Hepatocyte (in vitro differentiated cells): Measurements from ENCODE around the gene MPST.

Experiments used
- EZH2 ChIP-seq: fragments of 200-600 bp; sonication (generic); IDR thresholded peaks from 2 replicates; pipeline ENCODE4 v1.6.1; 2016; ENCODE audit warnings: antibody characterized with exemption, mild to moderate bottlenecking, borderline replicate concordance
- EZH2phosphoT487 ChIP-seq: fragments of 200-600 bp; sonication (generic); IDR thresholded peaks from one replicate; pipeline ENCODE4 v1.6.1; 2018; ENCODE audit warnings: antibody characterized with exemption, mild to moderate bottlenecking, low read depth, moderate library complexity; ENCODE audit not compliant: unreplicated experiment, severe bottlenecking
- TF ChIP-seq, protein P1 (sequence below): fragments of 200-600 bp; sonication (generic); IDR thresholded peaks from 2 replicates; pipeline ENCODE4 v1.5.1; 2016; ENCODE audit warnings: antibody characterized with exemption, mild to moderate bottlenecking; ENCODE audit not compliant: poor library complexity

- TF ChIP-seq, protein P1, sequence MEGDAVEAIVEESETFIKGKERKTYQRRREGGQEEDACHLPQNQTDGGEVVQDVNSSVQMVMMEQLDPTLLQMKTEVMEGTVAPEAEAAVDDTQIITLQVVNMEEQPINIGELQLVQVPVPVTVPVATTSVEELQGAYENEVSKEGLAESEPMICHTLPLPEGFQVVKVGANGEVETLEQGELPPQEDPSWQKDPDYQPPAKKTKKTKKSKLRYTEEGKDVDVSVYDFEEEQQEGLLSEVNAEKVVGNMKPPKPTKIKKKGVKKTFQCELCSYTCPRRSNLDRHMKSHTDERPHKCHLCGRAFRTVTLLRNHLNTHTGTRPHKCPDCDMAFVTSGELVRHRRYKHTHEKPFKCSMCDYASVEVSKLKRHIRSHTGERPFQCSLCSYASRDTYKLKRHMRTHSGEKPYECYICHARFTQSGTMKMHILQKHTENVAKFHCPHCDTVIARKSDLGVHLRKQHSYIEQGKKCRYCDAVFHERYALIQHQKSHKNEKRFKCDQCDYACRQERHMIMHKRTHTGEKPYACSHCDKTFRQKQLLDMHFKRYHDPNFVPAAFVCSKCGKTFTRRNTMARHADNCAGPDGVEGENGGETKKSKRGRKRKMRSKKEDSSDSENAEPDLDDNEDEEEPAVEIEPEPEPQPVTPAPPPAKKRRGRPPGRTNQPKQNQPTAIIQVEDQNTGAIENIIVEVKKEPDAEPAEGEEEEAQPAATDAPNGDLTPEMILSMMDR: no peak
- no peak for TF ChIP-seq EZH2
- no peak for TF ChIP-seq EZH2phosphoT487
Observed at GRCh38 chr22:37054600-37055365, 35.2 kb downstream of the MPST start.
